Measurements from ENCODE around the gene HOXA4. TPM values are rescaled to one million over a fixed set of nuclear protein-coding genes. Genes with fewer than 3 reads are reported as not detected.
A peak's percentile ranks its signal among the peaks of the same experiment; 100 is the strongest.

HOXA4 gene
- total RNA-seq, 2 experiments from 2014 or later, result 0.25 TPM; not detected in 1

DNA sequence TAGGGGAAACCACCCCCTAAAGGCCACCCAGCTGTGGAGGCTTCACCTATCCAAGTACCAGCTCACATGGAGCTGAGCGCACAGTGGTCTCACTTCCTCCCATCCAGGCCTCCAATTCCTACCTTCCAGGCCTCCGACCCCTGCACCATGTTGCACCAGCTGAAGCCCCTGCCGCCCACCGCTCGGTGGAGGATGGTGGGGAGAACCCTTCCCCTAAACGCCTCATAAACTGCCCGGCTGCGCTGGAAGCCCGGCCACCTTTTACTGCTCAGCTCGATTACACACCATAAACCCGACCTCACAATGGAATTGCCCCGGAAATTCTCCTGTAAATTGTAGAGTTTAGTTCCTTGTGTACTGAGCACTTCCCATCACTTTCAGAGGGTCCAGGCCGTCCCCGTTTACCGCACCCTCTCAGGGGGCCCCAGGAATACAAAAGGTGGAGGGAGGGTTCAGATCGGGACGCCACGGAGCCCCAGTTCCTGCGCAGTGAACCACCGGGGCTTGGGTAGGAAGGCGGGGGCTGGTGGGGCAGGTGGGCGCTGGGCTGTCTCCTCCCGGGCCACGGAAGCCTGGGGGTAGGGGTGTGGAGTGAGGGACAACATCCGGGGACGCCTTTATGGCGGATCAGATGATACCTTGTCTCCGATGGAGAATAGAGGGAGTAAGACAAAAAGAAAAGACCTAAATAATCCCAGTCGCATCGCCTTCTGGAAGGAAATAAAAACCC is 27.3 kb upstream of the HOXA4 start:
- Mint-ChIP-seq H3K4me3 (no peak overlapping the region), H3K27me3 (peaks cover 82% of the 10 kb centered on the region), H3K9me3 (no peaks in the 10 kb centered on the region), H3K4me1 (ENCODE audit: low read depth) (peaks cover 34% of the 10 kb centered on the region), H3K27ac (no peak overlapping the region), H3K36me3 (ENCODE audit: low read depth) (no peaks in the 10 kb centered on the region)
- intact Hi-C loops (cut with micrococcal nuclease), result loop anchor here (5.0 kb wide), 2 partner anchors 39 to 84 kb away; partner anchors contain the start of gene EVX1
- DNase-seq (no peak), ATAC-seq (no peak)
- TF ChIP-seq, protein P1, sequence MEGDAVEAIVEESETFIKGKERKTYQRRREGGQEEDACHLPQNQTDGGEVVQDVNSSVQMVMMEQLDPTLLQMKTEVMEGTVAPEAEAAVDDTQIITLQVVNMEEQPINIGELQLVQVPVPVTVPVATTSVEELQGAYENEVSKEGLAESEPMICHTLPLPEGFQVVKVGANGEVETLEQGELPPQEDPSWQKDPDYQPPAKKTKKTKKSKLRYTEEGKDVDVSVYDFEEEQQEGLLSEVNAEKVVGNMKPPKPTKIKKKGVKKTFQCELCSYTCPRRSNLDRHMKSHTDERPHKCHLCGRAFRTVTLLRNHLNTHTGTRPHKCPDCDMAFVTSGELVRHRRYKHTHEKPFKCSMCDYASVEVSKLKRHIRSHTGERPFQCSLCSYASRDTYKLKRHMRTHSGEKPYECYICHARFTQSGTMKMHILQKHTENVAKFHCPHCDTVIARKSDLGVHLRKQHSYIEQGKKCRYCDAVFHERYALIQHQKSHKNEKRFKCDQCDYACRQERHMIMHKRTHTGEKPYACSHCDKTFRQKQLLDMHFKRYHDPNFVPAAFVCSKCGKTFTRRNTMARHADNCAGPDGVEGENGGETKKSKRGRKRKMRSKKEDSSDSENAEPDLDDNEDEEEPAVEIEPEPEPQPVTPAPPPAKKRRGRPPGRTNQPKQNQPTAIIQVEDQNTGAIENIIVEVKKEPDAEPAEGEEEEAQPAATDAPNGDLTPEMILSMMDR (IDR thresholded peaks at IDR 0.05), result no peak
- CTCF ChIA-PET, result interaction anchor here (1.0 to 2.1 kb wide), 8 partner anchors 8 to 477 kb away, joined by 3 to 15 read pairs (median 4); partner anchors contain the start of gene HOXA10
- POLR2A ChIA-PET, result no interaction called here

DNA sequence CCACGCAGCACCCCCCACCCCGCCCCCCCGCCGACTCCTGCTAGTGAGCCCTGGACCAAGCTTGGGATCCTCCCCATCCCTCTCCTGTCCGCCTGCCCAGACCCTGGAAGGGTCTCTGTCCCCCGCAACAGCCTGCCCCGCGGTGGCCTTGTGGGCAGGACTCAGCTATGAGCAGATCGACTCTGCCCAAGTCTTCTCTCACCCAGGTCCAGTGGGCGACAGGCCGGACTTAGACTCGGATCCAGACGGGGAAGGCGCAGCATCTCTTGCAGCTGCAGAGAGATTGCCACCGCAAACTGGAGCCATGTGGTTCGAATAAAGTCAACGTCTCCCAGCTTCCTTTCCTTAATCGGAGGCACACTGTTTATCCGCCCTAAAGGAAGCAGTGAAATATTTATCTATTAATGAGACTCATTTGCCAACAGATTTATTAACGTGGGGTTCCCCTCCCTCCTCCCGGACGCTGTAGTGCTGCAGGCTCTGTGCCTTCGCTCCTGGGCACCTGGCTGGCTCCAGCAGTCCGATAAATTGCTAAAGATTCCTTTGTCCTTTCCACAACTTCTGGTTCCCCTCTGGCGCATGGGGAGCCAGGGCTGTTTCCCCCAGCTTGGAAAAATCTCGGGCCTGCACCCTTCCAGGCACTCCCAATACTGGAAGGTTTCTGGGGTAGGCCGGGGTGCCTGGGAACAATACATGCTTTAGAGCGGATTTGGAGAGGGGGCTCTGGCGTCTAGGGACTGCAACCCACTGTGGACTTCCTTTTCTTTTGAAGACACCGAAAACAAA is 26.6 kb upstream of the HOXA4 start:
- Mint-ChIP-seq H3K4me3 (peak overlapping the region; percentile 33), H3K27ac (no peak overlapping the region), H3K4me1 (ENCODE audit: low read depth) (peaks cover 34% of the 10 kb centered on the region), H3K27me3 (peaks cover 79% of the 10 kb centered on the region), H3K36me3 (ENCODE audit: low read depth) (no peaks in the 10 kb centered on the region), H3K9me3 (no peaks in the 10 kb centered on the region)
- POLR2A ChIA-PET, result interaction anchor here (1.1 kb wide), 1 partner anchor 60 kb away, joined by 5 read pairs; no protein-coding TSS in a partner anchor
- no peak for DNase-seq
- intact Hi-C loops (cut with micrococcal nuclease), result loop anchor here (5.0 kb wide), 2 partner anchors 40 to 85 kb away; partner anchors contain the start of gene EVX1
- CTCF ChIA-PET, result interaction anchor here (0.7 to 1.3 kb wide), 8 partner anchors 9 to 476 kb away, joined by 3 to 5 read pairs (median 4); no protein-coding TSS in a partner anchor
- TF ChIP-seq, protein P1 (IDR thresholded peaks at IDR 0.05), result no peak
- ATAC-seq, result no peak

DNA sequence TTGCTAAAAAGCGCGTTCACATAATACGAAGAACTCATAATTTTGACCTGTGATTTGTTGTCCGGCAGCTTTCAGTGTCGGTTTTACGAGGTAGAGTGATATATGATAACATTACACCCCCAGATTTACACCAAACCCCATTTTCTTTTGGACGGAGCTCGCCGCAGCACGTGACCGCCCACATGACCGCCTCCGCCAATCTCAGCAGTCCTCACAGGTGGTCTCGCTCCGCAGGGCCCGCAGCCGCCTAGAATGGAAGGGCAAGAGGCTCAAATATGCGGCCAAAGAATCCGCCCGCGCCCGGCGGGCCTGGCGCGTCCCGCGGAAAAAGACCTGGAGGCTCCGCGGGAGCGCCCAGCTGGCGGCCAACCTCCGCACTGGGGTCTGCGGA is 25.9 kb upstream of the HOXA4 start, which contains the start of gene HOXA7:
HOXA7 (minus strand) TSS at position 168 of the 391 bp plus-strand sequence; CDS start at position 38, 130 bp downstream.
- ATAC-seq (no peak), DNase-seq (no peak)
- Mint-ChIP-seq H3K9me3 (no peaks in the 10 kb centered on the region), H3K27ac (peak within 1 kb of the TSS; percentile 42), H3K4me3 (peak within 1 kb of the TSS; percentile 51), H3K27me3 (peaks cover 83% of the 10 kb centered on the region), H3K36me3 (ENCODE audit: low read depth) (no peaks in the 10 kb centered on the region), H3K4me1 (ENCODE audit: low read depth) (peaks cover 41% of the 10 kb centered on the region)
- TF ChIP-seq, protein P1 (IDR thresholded peaks at IDR 0.05), result no peak
- ChIA-PET POLR2A (interaction anchor here (1.1 kb wide), 1 partner anchor 59 kb away, joined by 5 read pairs; no protein-coding TSS in a partner anchor), CTCF (interaction anchor here (0.7 to 1.3 kb wide), 4 partner anchors 20 to 39 kb away, joined by 3 to 4 read pairs (median 4); no protein-coding TSS in a partner anchor)
- intact Hi-C loops (cut with micrococcal nuclease), result loop anchor here (5.0 kb wide), 2 partner anchors 41 to 86 kb away; partner anchors contain the start of gene EVX1

DNA sequence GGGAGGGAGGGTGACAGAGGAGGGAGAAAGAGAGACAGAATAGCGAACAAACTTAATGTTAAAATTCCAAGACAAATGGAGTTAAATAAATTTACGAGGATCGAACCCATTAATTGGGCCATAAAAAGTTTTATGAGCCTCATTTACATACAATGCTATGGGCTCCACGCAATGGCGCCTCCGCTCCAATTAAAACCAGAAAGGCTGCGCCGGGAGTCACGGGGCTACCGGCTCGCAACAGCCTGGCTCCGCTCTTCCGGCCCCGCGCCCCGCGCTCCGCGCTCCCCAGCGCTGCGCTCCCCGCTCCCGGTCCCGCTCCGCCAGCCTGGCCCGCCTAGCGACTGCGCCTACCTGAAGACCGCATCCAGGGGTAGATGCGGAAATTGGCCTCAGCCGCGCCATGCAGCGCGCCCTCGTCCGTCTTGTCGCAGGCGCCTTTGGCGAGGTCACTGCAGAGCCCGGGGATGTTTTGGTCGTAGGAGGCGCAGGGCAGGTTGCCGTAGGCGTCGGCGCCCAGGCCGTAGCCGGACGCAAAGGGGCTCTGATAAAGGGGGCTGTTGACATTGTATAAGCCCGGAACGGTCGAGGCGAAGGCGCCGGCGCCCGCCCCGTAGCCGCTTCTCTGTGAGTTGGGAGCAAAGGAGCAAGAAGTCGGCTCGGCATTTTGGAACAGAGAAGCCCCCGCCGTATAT is 25.4 kb upstream of the HOXA4 start:
- TF ChIP-seq, protein P1 (IDR thresholded peaks at IDR 0.05), result no peak
- no peaks in the 10 kb centered on the region for H3K36me3 Mint-ChIP-seq (ENCODE audit: low read depth)
- H3K4me1 Mint-ChIP-seq (ENCODE audit: low read depth), result peaks cover 45% of the 10 kb centered on the region
- no peaks in the 10 kb centered on the region for H3K9me3 Mint-ChIP-seq
- peaks cover 84% of the 10 kb centered on the region for H3K27me3 Mint-ChIP-seq
- intact Hi-C loops (cut with micrococcal nuclease), result loop anchor here (5.0 kb wide), 2 partner anchors 41 to 86 kb away; partner anchors contain the start of gene EVX1
- ChIA-PET CTCF (interaction anchor here (0.7 to 1.4 kb wide), 3 partner anchors 21 to 45 kb away, joined by 3 to 4 read pairs (median 4); no protein-coding TSS in a partner anchor), POLR2A (interaction anchor here (1.1 to 1.7 kb wide), 2 partner anchors 10 to 59 kb away, joined by 4 to 5 read pairs; no protein-coding TSS in a partner anchor)
- H3K4me3 Mint-ChIP-seq, result peak overlapping the region; percentile 51
- no peak for DNase-seq
- no peak for ATAC-seq
- H3K27ac Mint-ChIP-seq, result no peak overlapping the region
